ENCODE data around the gene KANK4.

Gene KANK4

DNA sequence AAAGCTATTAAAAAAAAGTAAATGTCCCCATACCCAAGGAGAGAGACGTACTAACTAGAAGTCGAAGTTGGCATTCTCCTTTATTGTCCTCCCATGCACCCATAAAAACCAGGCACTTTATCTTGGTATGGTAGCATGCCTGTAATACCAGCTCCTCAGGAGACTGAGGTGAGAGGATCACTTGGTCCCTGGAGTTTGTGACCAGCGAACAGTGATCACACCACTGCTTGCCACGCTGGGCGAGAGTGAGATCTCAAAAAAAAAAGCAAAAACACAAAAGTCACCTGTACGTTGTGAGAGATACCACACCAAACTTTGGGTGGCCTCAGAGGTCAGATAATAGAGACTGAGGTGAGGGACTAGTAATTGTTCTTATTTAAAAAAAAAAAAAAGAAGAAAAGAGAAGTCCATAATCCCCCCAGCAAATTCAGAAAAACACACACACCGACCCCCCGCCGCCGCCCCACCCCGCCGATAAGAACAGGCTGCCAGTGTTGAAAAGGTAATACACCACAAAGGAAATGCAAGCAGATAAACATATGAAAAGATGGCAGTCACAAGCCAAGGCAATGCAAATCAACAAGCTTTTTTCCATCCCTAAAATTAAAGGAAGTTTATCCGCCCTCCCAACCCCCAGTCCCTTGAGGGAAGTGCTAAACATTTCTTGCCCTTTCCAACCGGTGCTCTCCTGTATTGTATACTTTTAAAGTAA, 121.0 kb downstream of the KANK4 start:
- TF ChIP-seq ZFP30 (CRISPR knock-in tag; IDR thresholded peaks at IDR 0.05), result no peak
- no peak for TF ChIP-seq ZNF565 (CRISPR knock-in tag; conservative IDR thresholded peaks at IDR 0.05; ENCODE audit: low read depth)
- TF ChIP-seq TCF4 (CRISPR knock-in tag; IDR thresholded peaks at IDR 0.05; ENCODE audit: borderline replicate concordance), result no peak
- no peak for TF ChIP-seq ZNF8 (CRISPR knock-in tag; IDR thresholded peaks at IDR 0.05)
- TF ChIP-seq CSDC2 (CRISPR knock-in tag; IDR thresholded peaks at IDR 0.05), result no peak
- no peak for TF ChIP-seq ESRRG (CRISPR knock-in tag; IDR thresholded peaks at IDR 0.05)
- TF ChIP-seq, protein P1, sequence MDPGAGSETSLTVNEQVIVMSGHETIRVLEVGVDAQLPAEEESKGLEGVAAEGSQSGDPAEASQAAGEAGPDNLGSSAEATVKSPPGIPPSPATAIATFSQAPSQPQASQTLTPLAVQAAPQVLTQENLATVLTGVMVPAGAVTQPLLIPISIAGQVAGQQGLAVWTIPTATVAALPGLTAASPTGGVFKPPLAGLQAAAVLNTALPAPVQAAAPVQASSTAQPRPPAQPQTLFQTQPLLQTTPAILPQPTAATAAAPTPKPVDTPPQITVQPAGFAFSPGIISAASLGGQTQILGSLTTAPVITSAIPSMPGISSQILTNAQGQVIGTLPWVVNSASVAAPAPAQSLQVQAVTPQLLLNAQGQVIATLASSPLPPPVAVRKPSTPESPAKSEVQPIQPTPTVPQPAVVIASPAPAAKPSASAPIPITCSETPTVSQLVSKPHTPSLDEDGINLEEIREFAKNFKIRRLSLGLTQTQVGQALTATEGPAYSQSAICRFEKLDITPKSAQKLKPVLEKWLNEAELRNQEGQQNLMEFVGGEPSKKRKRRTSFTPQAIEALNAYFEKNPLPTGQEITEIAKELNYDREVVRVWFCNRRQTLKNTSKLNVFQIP (CRISPR knock-in tag; IDR thresholded peaks at IDR 0.05; ENCODE audit: borderline replicate concordance, low read depth), result no peak
- TF ChIP-seq SNAI2 (CRISPR knock-in tag; IDR thresholded peaks at IDR 0.05), result no peak
- TF ChIP-seq TOX (CRISPR knock-in tag; IDR thresholded peaks at IDR 0.05; ENCODE audit: borderline replicate concordance), result no peak
- no peak for TF ChIP-seq ZC3H10 (CRISPR knock-in tag; IDR thresholded peaks at IDR 0.05)
- no peak for TF ChIP-seq BACH2 (CRISPR knock-in tag; IDR thresholded peaks at IDR 0.05; ENCODE audit: borderline replicate concordance)
- TF ChIP-seq PPARA (CRISPR knock-in tag; IDR thresholded peaks at IDR 0.05; ENCODE audit: borderline replicate concordance), result no peak
- no peak for TF ChIP-seq RARB (CRISPR knock-in tag; IDR thresholded peaks at IDR 0.05)
- TF ChIP-seq, protein P2, sequence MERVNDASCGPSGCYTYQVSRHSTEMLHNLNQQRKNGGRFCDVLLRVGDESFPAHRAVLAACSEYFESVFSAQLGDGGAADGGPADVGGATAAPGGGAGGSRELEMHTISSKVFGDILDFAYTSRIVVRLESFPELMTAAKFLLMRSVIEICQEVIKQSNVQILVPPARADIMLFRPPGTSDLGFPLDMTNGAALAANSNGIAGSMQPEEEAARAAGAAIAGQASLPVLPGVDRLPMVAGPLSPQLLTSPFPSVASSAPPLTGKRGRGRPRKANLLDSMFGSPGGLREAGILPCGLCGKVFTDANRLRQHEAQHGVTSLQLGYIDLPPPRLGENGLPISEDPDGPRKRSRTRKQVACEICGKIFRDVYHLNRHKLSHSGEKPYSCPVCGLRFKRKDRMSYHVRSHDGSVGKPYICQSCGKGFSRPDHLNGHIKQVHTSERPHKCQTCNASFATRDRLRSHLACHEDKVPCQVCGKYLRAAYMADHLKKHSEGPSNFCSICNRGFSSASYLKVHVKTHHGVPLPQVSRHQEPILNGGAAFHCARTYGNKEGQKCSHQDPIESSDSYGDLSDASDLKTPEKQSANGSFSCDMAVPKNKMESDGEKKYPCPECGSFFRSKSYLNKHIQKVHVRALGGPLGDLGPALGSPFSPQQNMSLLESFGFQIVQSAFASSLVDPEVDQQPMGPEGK (CRISPR knock-in tag; IDR thresholded peaks at IDR 0.05; ENCODE audit: borderline replicate concordance), result no peak
- TF ChIP-seq, protein P3, sequence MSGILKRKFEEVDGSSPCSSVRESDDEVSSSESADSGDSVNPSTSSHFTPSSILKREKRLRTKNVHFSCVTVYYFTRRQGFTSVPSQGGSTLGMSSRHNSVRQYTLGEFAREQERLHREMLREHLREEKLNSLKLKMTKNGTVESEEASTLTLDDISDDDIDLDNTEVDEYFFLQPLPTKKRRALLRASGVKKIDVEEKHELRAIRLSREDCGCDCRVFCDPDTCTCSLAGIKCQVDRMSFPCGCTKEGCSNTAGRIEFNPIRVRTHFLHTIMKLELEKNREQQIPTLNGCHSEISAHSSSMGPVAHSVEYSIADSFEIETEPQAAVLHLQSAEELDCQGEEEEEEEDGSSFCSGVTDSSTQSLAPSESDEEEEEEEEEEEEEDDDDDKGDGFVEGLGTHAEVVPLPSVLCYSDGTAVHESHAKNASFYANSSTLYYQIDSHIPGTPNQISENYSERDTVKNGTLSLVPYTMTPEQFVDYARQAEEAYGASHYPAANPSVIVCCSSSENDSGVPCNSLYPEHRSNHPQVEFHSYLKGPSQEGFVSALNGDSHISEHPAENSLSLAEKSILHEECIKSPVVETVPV (CRISPR knock-in tag; IDR thresholded peaks at IDR 0.05), result no peak
- no peak for TF ChIP-seq GLIS3 (CRISPR knock-in tag; IDR thresholded peaks at IDR 0.05)
- TF ChIP-seq, protein P4, sequence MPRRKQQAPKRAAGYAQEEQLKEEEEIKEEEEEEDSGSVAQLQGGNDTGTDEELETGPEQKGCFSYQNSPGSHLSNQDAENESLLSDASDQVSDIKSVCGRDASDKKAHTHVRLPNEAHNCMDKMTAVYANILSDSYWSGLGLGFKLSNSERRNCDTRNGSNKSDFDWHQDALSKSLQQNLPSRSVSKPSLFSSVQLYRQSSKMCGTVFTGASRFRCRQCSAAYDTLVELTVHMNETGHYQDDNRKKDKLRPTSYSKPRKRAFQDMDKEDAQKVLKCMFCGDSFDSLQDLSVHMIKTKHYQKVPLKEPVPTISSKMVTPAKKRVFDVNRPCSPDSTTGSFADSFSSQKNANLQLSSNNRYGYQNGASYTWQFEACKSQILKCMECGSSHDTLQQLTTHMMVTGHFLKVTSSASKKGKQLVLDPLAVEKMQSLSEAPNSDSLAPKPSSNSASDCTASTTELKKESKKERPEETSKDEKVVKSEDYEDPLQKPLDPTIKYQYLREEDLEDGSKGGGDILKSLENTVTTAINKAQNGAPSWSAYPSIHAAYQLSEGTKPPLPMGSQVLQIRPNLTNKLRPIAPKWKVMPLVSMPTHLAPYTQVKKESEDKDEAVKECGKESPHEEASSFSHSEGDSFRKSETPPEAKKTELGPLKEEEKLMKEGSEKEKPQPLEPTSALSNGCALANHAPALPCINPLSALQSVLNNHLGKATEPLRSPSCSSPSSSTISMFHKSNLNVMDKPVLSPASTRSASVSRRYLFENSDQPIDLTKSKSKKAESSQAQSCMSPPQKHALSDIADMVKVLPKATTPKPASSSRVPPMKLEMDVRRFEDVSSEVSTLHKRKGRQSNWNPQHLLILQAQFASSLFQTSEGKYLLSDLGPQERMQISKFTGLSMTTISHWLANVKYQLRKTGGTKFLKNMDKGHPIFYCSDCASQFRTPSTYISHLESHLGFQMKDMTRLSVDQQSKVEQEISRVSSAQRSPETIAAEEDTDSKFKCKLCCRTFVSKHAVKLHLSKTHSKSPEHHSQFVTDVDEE (CRISPR knock-in tag; IDR thresholded peaks at IDR 0.05), result no peak
- TF ChIP-seq ZFP3 (CRISPR knock-in tag; IDR thresholded peaks at IDR 0.05), result no peak
- no peak for TF ChIP-seq ZNF70 (CRISPR knock-in tag; IDR thresholded peaks at IDR 0.05)
- TF ChIP-seq OSR1 (CRISPR knock-in tag; IDR thresholded peaks at IDR 0.05), result no peak
- no peak for ATAC-seq

DNA sequence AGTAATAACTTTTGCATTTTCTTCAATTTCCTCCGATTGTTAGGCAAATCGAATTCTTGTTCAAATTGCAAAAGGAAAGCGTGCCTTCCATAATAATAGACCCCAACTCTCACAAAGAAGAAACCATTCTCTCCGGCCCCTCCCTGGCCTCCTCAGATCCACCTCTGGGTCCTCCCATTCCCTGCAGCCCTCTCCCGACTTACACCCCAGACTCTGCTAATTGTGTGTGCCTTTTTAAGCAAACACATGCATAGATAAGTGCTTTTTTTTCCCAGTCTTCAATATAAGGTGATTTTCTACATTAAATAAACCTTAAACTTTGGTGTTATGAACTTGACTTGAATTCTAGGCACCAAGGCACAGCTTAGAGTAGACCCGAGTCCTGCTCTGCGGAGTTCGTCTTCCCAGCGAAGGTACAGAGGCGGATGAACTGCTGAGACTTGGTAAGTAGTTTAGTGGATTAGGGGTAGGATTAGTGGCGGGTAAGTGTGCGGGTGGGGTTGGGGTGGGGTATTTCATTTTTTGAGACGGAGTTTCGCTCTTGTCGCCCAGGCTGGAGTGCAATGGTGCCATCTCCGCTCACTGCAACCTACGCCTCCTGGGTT, 123.0 kb downstream of the KANK4 start:
- ATAC-seq, result no peak
- no peak for TF ChIP-seq ARNTL (CRISPR knock-in tag; IDR thresholded peaks at IDR 0.05; ENCODE audit: borderline replicate concordance, low read depth)
- no peak for TF ChIP-seq ZNF8 (CRISPR knock-in tag; IDR thresholded peaks at IDR 0.05)
- TF ChIP-seq ESRRG (CRISPR knock-in tag; IDR thresholded peaks at IDR 0.05), result no peak
- no peak for TF ChIP-seq ISL1 (CRISPR knock-in tag; IDR thresholded peaks at IDR 0.05)
- TF ChIP-seq GLIS3 (CRISPR knock-in tag; IDR thresholded peaks at IDR 0.05), result no peak
- TF ChIP-seq, protein P1 (CRISPR knock-in tag; IDR thresholded peaks at IDR 0.05; ENCODE audit: borderline replicate concordance, low read depth), result no peak
- TF ChIP-seq ZFP30 (CRISPR knock-in tag; IDR thresholded peaks at IDR 0.05), result no peak
- TF ChIP-seq, protein P5, sequence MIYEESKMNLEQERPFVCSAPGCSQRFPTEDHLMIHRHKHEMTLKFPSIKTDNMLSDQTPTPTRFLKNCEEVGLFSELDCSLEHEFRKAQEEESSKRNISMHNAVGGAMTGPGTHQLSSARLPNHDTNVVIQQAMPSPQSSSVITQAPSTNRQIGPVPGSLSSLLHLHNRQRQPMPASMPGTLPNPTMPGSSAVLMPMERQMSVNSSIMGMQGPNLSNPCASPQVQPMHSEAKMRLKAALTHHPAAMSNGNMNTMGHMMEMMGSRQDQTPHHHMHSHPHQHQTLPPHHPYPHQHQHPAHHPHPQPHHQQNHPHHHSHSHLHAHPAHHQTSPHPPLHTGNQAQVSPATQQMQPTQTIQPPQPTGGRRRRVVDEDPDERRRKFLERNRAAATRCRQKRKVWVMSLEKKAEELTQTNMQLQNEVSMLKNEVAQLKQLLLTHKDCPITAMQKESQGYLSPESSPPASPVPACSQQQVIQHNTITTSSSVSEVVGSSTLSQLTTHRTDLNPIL (CRISPR knock-in tag; IDR thresholded peaks at IDR 0.05; ENCODE audit: low read depth), result no peak
- no peak for TF ChIP-seq TCF4 (CRISPR knock-in tag; IDR thresholded peaks at IDR 0.05; ENCODE audit: borderline replicate concordance)
- TF ChIP-seq ZFP3 (CRISPR knock-in tag; IDR thresholded peaks at IDR 0.05), result no peak
- no peak for TF ChIP-seq RARB (CRISPR knock-in tag; IDR thresholded peaks at IDR 0.05)
- no peak for TF ChIP-seq ZNF70 (CRISPR knock-in tag; IDR thresholded peaks at IDR 0.05)
- TF ChIP-seq, protein P3 (CRISPR knock-in tag; IDR thresholded peaks at IDR 0.05), result no peak
